Ovary (tissue), 9 donors: ENCODE measurements around the gene SNAPC3. TPM values are rescaled to one million over a fixed set of nuclear protein-coding genes. Genes with fewer than 3 reads are reported as not detected.

Experiments used
- DNase-seq, 5 donors: peaks; one replicate each; pipeline ENCODE4 v3.0.0-alpha.2; 2019 to 2020
- H3K27ac ChIP-seq, 2 donors: fragments of 200-600 bp; one replicate each; pipeline versions ENCODE4 v1.5.1 to v1.8.0; 2019 to 2022
- H3K27me3 ChIP-seq: fragments of 200-600 bp; one replicate; pipeline ENCODE4 v1.8.0; 2022
- H3K36me3 ChIP-seq: fragments of 200-600 bp; sonication (generic); one replicate; pipeline ENCODE4 v1.5.1; 2019
- H3K4me1 ChIP-seq: one replicate; pipeline ENCODE4 v1.8.1; 2013; ENCODE audit warnings: mild to moderate bottlenecking, moderate library complexity; ENCODE audit not compliant: insufficient read depth
- H3K4me3 ChIP-seq: fragments of 200-600 bp; sonication (generic); one replicate; pipeline ENCODE4 v1.5.1; 2017
- H3K9me3 ChIP-seq, 2 donors: fragments of 200-600 bp in 1 of 2; sonication (generic) in 1 of 2; one replicate each; pipeline versions ENCODE4 v1.5.1 to v1.8.1; 2013 to 2019; ENCODE audit warnings: mild to moderate bottlenecking in 1 of 2, moderate library complexity in 1 of 2
- CTCF ChIP-seq, 3 donors: fragments of 450-650 bp in 2 of 3; fragments of 200-600 bp in 1 of 3; IDR thresholded peaks; one replicate each; pipeline versions ENCODE4 v1.5.1 to v1.8.0; 2016 to 2022; ENCODE audit warnings: antibody characterized with exemption in 3 of 3, mild to moderate bottlenecking in 1 of 3
- EP300 ChIP-seq: sonication (generic); formaldehyde crosslinking; IDR thresholded peaks from one replicate; pipeline ENCODE4 v1.6.1; 2017; ENCODE audit warnings: antibody characterized with exemption
- POLR2A ChIP-seq: fragments of 450-650 bp; IDR thresholded peaks from one replicate; pipeline ENCODE4 v1.6.1; 2017; ENCODE audit warnings: antibody characterized with exemption, mild to moderate bottlenecking, moderate library complexity
- WGBS, 3 donors: extraction: QIAGEN DNeasy Blood & Tissue Kit in 1 of 3; methylation state at CpG; one replicate each; pipeline versions ENCODE4 v1.1.5 to v1.1.7; 2013 to 2017; 5-methylcytosine and 5-hydroxymethylcytosine counted together
- intact Hi-C, 4 donors: fragments of 100-400 bp; cut with DNase I; formaldehyde crosslinking; loops; one replicate each; pipeline versions ENCODE4 v1.11.0 to v1.15.1; 2022 to 2023
- polyA plus RNA-seq, 2 donors: library from polyadenylated mRNA; stranded (reverse); fragments of 200-250 nt in 1 of 2; fragments of 350-450 nt in 1 of 2; fragmentation: Illumina TruSeq in 1 of 2; extraction: RNeasy Lipid Tissue Mini Kit (QIAGEN cat#74804) in 1 of 2; gene quantifications; one replicate each; pipeline ENCODE4 v1.2.3, GENCODE V29; 2013 to 2014
- total RNA-seq, 7 donors: library from RNA; depleted of rRNA in 2 of 7; stranded (reverse); fragments of >200 nt in 2 of 7; fragmentation: NEBNext Ultra II Directional in 3 of 7; extraction: Animal tissue kit (Norgen Biotek cat#: 25700) in 3 of 7; gene quantifications; one replicate each; pipeline versions ENCODE4 v1.1.0 to v1.2.4, GENCODE V29; 2016 to 2023
- donor health status: DM: no; HTN: no; CAD: no; lungs with moderate emphysema.
- donor health status: DM: no; HTN: no; CAD: no.
- donor health status: Bipolar disorder and iron deficiency.
- donor health status: DM: yes; HTN: yes; CAD: no.
- donor health status: DM: no; HTN: no; CAD: no.
- donor health status: DM: yes; HTN: yes; CAD: no.

Gene SNAPC3
- total and polyA plus RNA-seq, 9 donors, result 15.8 to 32.3 (median 26.2) TPM

- intact Hi-C loops, result no loop called here
- Histone ChIP-seq H3K4me1 (peaks cover 1% of the 10 kb centered on the region), H3K27ac (no peak overlapping the region), H3K9me3 (no peaks in the 10 kb centered on the region), H3K27me3 (no peaks in the 10 kb centered on the region), H3K36me3 (no peaks in the 10 kb centered on the region), H3K4me3 (no peak overlapping the region)
- DNase-seq, result no peak
- 38 to 63% (median 44%) methylated on average over 3 of the region's 3 CpGs for WGBS, 3 donors
- TF ChIP-seq POLR2A (no peak), EP300 (no peak), CTCF (IDR thresholded peaks at IDR 0.05) (no peak)
These were observed 21.5 kb downstream of the SNAPC3 start for GRCh38 chr9:15444141-15444540.

GRCh38 chr9:15453956-15454355, 31.3 kb downstream of the SNAPC3 start:
- no peaks in the 10 kb centered on the region for H3K9me3 ChIP-seq
- H3K36me3 ChIP-seq, result no peaks in the 10 kb centered on the region
- TF ChIP-seq CTCF (IDR thresholded peaks at IDR 0.05) (no peak), EP300 (no peak), POLR2A (no peak)
- no peaks in the 10 kb centered on the region for H3K4me1 ChIP-seq
- H3K27me3 ChIP-seq, result no peaks in the 10 kb centered on the region
- WGBS, 3 donors, result 76 to 85% (median 77%) methylated on average over 5 of the region's 5 CpGs
- no peak for DNase-seq
- H3K27ac ChIP-seq, result no peak overlapping the region
- H3K4me3 ChIP-seq, result no peak overlapping the region
- intact Hi-C loops, result no loop called here

GRCh38 chr9:15461056-15461455, 38.4 kb downstream of the SNAPC3 start:
- Histone ChIP-seq H3K4me1 (no peaks in the 10 kb centered on the region), H3K27ac (no peak overlapping the region), H3K9me3 (no peaks in the 10 kb centered on the region), H3K36me3 (no peaks in the 10 kb centered on the region), H3K4me3 (no peak overlapping the region), H3K27me3 (no peaks in the 10 kb centered on the region)
- intact Hi-C loops, result no loop called here
- WGBS, 3 donors, result 92 to 93% (median 92%) methylated on average over 8 of the region's 8 CpGs
- DNase-seq, result no peak
- TF ChIP-seq POLR2A (no peak), CTCF (IDR thresholded peaks at IDR 0.05) (no peak), EP300 (no peak)

- 56 to 60% (median 57%) methylated on average over 2 of the region's 2 CpGs for WGBS, 3 donors
- DNase-seq, result no peak
- Histone ChIP-seq H3K4me3 (no peak overlapping the region), H3K27ac (no peak overlapping the region), H3K27me3 (no peaks in the 10 kb centered on the region), H3K9me3 (no peaks in the 10 kb centered on the region), H3K36me3 (no peaks in the 10 kb centered on the region), H3K4me1 (no peaks in the 10 kb centered on the region)
- TF ChIP-seq POLR2A (no peak), EP300 (no peak), CTCF (IDR thresholded peaks at IDR 0.05) (no peak)
- intact Hi-C loops, result no loop called here
These were observed 38.9 kb downstream of the SNAPC3 start for GRCh38 chr9:15461601-15462000.

- TF ChIP-seq POLR2A (no peak), CTCF (IDR thresholded peaks at IDR 0.05) (no peak), EP300 (no peak)
- no peaks in the 10 kb centered on the region for H3K27me3 ChIP-seq
- H3K36me3 ChIP-seq, result no peaks in the 10 kb centered on the region
- no peak overlapping the region for H3K27ac ChIP-seq
- intact Hi-C loops, result no loop called here
- 85 to 96% (median 90%) methylated on average over 3 of the region's 3 CpGs for WGBS, 3 donors
- DNase-seq, result no peak
- H3K4me3 ChIP-seq, result no peak overlapping the region
- no peaks in the 10 kb centered on the region for H3K9me3 ChIP-seq
- H3K4me1 ChIP-seq, result no peaks in the 10 kb centered on the region
These were observed 45.5 kb downstream of the SNAPC3 start for GRCh38 chr9:15468145-15468544.
